ENCODE measurements around the gene TSSK2.

TSSK2 gene

DNA sequence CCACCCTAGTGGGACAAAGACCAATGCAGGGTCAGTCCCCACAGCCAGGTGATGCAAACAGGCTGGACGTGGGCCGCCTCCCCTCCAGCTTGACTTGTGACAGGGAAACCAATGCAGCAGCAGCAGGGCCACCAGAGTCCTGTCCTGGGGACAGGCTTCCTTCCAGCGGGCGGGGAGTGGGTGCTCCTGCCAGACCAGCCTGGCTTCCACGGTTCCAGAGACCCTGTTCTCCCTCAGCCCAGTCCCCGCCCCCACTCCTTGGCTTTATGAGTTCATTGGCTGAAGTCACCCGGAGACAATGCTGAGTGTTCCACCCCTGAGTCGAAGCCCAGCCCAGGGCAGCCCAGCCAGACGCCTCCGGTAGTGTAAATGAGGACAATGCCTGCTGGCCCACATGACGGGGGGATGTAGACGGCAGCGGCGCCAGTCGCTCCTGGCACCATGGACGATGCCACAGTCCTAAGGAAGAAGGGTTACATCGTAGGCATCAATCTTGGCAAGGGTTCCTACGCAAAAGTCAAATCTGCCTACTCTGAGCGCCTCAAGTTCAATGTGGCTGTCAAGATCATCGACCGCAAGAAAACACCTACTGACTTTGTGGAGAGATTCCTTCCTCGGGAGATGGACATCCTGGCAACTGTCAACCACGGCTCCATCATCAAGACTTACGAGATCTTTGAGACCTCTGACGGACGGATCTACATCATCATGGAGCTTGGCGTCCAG, at the start of gene TSSK2:
Gene TSSK2, plus strand, starts transcription at position 350 of the 726 bp plus-strand sequence. Its CDS starts 92 bp downstream, at position 442.
- TF ChIP-seq TAF1 (IDR thresholded peaks at IDR 0.05; ENCODE audit: low read depth) = no peak
- no peak for TF ChIP-seq YY1 (IDR thresholded peaks at IDR 0.05; ENCODE audit: low read depth)
- TF ChIP-seq NFIC (IDR thresholded peaks at IDR 0.05) = no peak
- no peak for TF ChIP-seq TEAD4 (IDR thresholded peaks at IDR 0.05)
- TF ChIP-seq, protein P1, sequence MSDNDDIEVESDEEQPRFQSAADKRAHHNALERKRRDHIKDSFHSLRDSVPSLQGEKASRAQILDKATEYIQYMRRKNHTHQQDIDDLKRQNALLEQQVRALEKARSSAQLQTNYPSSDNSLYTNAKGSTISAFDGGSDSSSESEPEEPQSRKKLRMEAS (IDR thresholded peaks at IDR 0.05) = no peak
- no peak for TF ChIP-seq TCF12 (IDR thresholded peaks at IDR 0.05; ENCODE audit: low read depth)
- TF ChIP-seq ZBTB7A (IDR thresholded peaks at IDR 0.05; ENCODE audit: low read depth) = no peak
- TF ChIP-seq CREB1 (IDR thresholded peaks at IDR 0.05; ENCODE audit: low read depth) = no peak
- TF ChIP-seq, protein P2, sequence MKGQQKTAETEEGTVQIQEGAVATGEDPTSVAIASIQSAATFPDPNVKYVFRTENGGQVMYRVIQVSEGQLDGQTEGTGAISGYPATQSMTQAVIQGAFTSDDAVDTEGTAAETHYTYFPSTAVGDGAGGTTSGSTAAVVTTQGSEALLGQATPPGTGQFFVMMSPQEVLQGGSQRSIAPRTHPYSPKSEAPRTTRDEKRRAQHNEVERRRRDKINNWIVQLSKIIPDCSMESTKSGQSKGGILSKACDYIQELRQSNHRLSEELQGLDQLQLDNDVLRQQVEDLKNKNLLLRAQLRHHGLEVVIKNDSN (IDR thresholded peaks at IDR 0.05) = no peak
- no peak for TF ChIP-seq RAD21 (IDR thresholded peaks at IDR 0.05; ENCODE audit: low read depth)
- TF ChIP-seq FOXM1 (IDR thresholded peaks at IDR 0.05; ENCODE audit: borderline replicate concordance, low read depth) = no peak
- TF ChIP-seq CEBPB (IDR thresholded peaks at IDR 0.05) = no peak
- no peak for TF ChIP-seq REST (IDR thresholded peaks at IDR 0.05; ENCODE audit: low read depth)
- no peak for TF ChIP-seq EGR1 (IDR thresholded peaks at IDR 0.05)
- no peak for TF ChIP-seq EP300 (IDR thresholded peaks at IDR 0.05; ENCODE audit: borderline replicate concordance)

DNA sequence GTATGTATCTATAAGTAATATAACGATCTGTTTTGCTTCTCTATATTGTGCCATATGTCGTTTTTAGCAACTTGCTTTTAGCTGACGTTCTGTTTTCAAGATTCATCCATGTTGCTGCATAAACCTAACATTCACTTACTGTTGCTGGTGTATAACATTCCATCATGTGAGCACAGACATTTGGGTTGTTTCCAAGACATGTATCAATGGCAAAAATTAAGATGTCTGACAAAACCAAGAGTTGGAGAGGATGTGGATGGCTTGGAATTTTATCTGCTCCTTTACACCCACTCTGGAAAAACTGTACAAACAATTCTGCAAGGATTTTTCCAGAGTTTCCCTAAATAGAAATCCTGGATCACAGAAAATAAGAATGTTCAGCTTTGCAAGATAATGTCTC, 49.8 kb upstream of the TSSK2 start:
- no peak for TF ChIP-seq TEAD4 (IDR thresholded peaks at IDR 0.05)
- TF ChIP-seq TAF1 (IDR thresholded peaks at IDR 0.05; ENCODE audit: low read depth) = no peak
- TF ChIP-seq, protein P2 (IDR thresholded peaks at IDR 0.05) = no peak
- TF ChIP-seq TCF12 (IDR thresholded peaks at IDR 0.05; ENCODE audit: low read depth) = no peak
- TF ChIP-seq CREB1 (IDR thresholded peaks at IDR 0.05; ENCODE audit: low read depth) = no peak
- TF ChIP-seq RAD21 (IDR thresholded peaks at IDR 0.05; ENCODE audit: low read depth) = no peak
- TF ChIP-seq ZBTB7A (IDR thresholded peaks at IDR 0.05; ENCODE audit: low read depth) = no peak
- TF ChIP-seq CEBPB (IDR thresholded peaks at IDR 0.05) = no peak
- TF ChIP-seq YY1 (IDR thresholded peaks at IDR 0.05; ENCODE audit: low read depth) = no peak
- TF ChIP-seq NFIC (IDR thresholded peaks at IDR 0.05) = no peak
- TF ChIP-seq, protein P1 (IDR thresholded peaks at IDR 0.05) = no peak
- TF ChIP-seq FOXM1 (IDR thresholded peaks at IDR 0.05; ENCODE audit: borderline replicate concordance, low read depth) = no peak
- no peak for TF ChIP-seq EP300 (IDR thresholded peaks at IDR 0.05; ENCODE audit: borderline replicate concordance)
- no peak for TF ChIP-seq EGR1 (IDR thresholded peaks at IDR 0.05)

DNA sequence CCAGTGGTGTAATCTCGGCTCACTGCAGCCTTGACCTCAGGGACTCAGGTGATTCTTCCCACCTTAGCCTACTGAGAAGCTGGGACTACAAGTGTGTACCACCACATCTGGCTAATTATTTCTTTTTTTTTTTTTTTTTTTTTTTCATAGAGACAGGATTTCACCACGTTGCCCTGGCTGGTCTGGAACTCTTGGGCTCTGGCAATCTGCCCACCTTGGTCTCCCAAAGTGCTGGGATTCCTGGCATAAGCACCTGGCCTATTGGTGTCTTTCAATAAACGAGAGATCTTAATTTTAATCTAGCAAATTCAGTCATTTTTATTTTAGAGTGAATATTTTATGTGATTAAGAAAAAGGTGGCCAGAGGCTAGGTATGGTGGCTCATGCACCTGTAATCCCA, 49.0 kb upstream of the TSSK2 start:
- TF ChIP-seq REST (IDR thresholded peaks at IDR 0.05; ENCODE audit: low read depth) = no peak
- TF ChIP-seq, protein P2 (IDR thresholded peaks at IDR 0.05) = no peak
- TF ChIP-seq TAF1 (IDR thresholded peaks at IDR 0.05; ENCODE audit: low read depth) = no peak
- no peak for TF ChIP-seq TEAD4 (IDR thresholded peaks at IDR 0.05)
- TF ChIP-seq CEBPB (IDR thresholded peaks at IDR 0.05) = no peak
- no peak for TF ChIP-seq CREB1 (IDR thresholded peaks at IDR 0.05; ENCODE audit: low read depth)
- TF ChIP-seq RAD21 (IDR thresholded peaks at IDR 0.05; ENCODE audit: low read depth) = no peak

DNA sequence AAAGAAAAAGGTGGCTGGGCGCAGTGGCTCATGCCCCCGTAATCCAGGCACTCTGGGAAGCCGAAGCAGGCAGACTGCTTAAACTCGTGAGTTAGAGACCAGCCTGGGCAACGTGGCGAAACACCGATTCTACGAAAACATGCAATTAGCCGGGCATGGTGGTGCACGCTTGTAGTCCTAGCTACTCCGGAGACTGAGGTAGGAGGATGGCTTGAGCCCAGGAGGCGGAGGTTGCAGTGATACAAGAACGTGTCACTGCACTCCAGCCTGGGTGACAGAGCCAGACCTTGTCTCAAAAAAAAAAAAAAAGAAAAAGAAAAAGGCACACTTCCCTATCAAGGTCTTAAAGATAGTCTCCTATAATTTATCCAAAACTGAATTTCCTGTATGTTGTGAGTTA, 48.3 kb upstream of the TSSK2 start:
- TF ChIP-seq, protein P1 (IDR thresholded peaks at IDR 0.05) = no peak
- TF ChIP-seq CREB1 (IDR thresholded peaks at IDR 0.05; ENCODE audit: low read depth) (no peak), FOXM1 (IDR thresholded peaks at IDR 0.05; ENCODE audit: borderline replicate concordance, low read depth) (no peak), TEAD4 (IDR thresholded peaks at IDR 0.05) (no peak), RAD21 (IDR thresholded peaks at IDR 0.05; ENCODE audit: low read depth) (no peak), TCF12 (IDR thresholded peaks at IDR 0.05; ENCODE audit: low read depth) (no peak), CEBPB (IDR thresholded peaks at IDR 0.05) (no peak), ZBTB7A (IDR thresholded peaks at IDR 0.05; ENCODE audit: low read depth) (no peak), TAF1 (IDR thresholded peaks at IDR 0.05; ENCODE audit: low read depth) (no peak), NFIC (IDR thresholded peaks at IDR 0.05) (no peak), YY1 (IDR thresholded peaks at IDR 0.05; ENCODE audit: low read depth) (no peak), EP300 (IDR thresholded peaks at IDR 0.05; ENCODE audit: borderline replicate concordance) (no peak), REST (IDR thresholded peaks at IDR 0.05; ENCODE audit: low read depth) (no peak), EGR1 (IDR thresholded peaks at IDR 0.05) (no peak)

Data from Ishikawa (cell line).